CD14-positive monocyte (primary cell): ENCODE results near the gene SLC35E1. TPM values are rescaled to one million over a fixed set of nuclear protein-coding genes. Genes with fewer than 3 reads are reported as not detected.
A peak's percentile ranks its signal among the peaks of the same experiment; 100 is the strongest.

Experiments
- DNase-seq, 3 donors: peaks; one replicate each; pipeline ENCODE4 v3.0.0-alpha.2; 2011 to 2022
- H2AFZ ChIP-seq: 2 replicates; pipeline ENCODE4 v1.6.0; 2012; ENCODE audit warnings: mild to moderate bottlenecking, low read depth, low read length, inconsistent platforms; ENCODE audit not compliant: insufficient read depth, poor library complexity, severe bottlenecking
- H3K27ac ChIP-seq, 2 donors: 1 replicate in 1 of 2; 2 replicates in 1 of 2; pipeline ENCODE4 v1.5.1; 2012 to 2013; ENCODE audit warnings: low read length in 2 of 2, control low read depth in 1 of 2, inconsistent platforms in 1 of 2, low read depth in 1 of 2, mild to moderate bottlenecking in 1 of 2
- H3K27me3 ChIP-seq, 2 donors: one replicate each; pipeline versions ENCODE4 v1.6.0 to v1.6.1; 2011 to 2013; ENCODE audit warnings: low read length in 2 of 2; ENCODE audit not compliant: control insufficient read depth in 2 of 2, insufficient read depth in 2 of 2
- H3K36me3 ChIP-seq, 2 donors: replicated peaks in 1 of 2; 1 replicate in 1 of 2; 2 replicates in 1 of 2; pipeline versions ENCODE4 v1.5.1 to v1.6.1; 2012 to 2013; ENCODE audit warnings: low read length in 2 of 2, control low read depth in 1 of 2, inconsistent platforms in 1 of 2, mild to moderate bottlenecking in 1 of 2; ENCODE audit not compliant: insufficient read depth in 2 of 2, control insufficient read depth in 1 of 2
- H3K4me1 ChIP-seq, 2 donors: 1 replicate in 1 of 2; 2 replicates in 1 of 2; pipeline versions ENCODE4 v1.5.1 to v1.6.1; 2012 to 2013; ENCODE audit warnings: low read length in 2 of 2, control low read depth in 1 of 2, inconsistent platforms in 1 of 2, mild to moderate bottlenecking in 1 of 2, moderate library complexity in 1 of 2; ENCODE audit not compliant: insufficient read depth in 2 of 2, control insufficient read depth in 1 of 2
- H3K4me2 ChIP-seq: replicated peaks from 2 replicates; pipeline ENCODE3; 2012; ENCODE audit warnings: low read length, moderate library complexity, mild to moderate bottlenecking; ENCODE audit not compliant: poor library complexity, severe bottlenecking; ENCODE audit errors: extremely low read depth
- H3K4me3 ChIP-seq, 3 experiments: fragments of 200-600 bp in 1 of 3; sonication (generic) in 1 of 3; replicated peaks in 1 of 3; 1 replicate in 2 of 3; 2 replicates in 1 of 3; pipeline ENCODE4 v1.5.1; 2011 to 2013; ENCODE audit warnings: low read length in 3 of 3, mild to moderate bottlenecking in 3 of 3, control low read depth in 2 of 3, low read depth in 2 of 3, inconsistent platforms in 1 of 3, moderate library complexity in 1 of 3
- H3K79me2 ChIP-seq: 2 replicates; pipeline ENCODE4 v1.6.0; 2012; ENCODE audit warnings: mild to moderate bottlenecking, control low read depth, inconsistent platforms, low read length, moderate library complexity; ENCODE audit not compliant: insufficient read depth
- H3K9ac ChIP-seq: 2 replicates; pipeline ENCODE4 v1.6.0; 2017; ENCODE audit warnings: low read length, mild to moderate bottlenecking; ENCODE audit not compliant: insufficient read depth, poor library complexity, severe bottlenecking
- H3K9me3 ChIP-seq, 2 donors: replicated peaks in 1 of 2; 1 replicate in 1 of 2; 2 replicates in 1 of 2; pipeline versions ENCODE4 v1.5.1 to v1.6.1; 2012 to 2013; ENCODE audit warnings: low read length in 2 of 2, control low read depth in 1 of 2; ENCODE audit not compliant: control insufficient read depth in 1 of 2, insufficient read depth in 1 of 2
- H4K20me1 ChIP-seq: 2 replicates; pipeline ENCODE4 v1.6.0; 2012; ENCODE audit warnings: mild to moderate bottlenecking, low read length, control low read depth, moderate library complexity; ENCODE audit not compliant: insufficient read depth
- H3K27ac Mint-ChIP-seq, 7 donors: one replicate each; pipeline ENCODE4 v1.8.0; 2020; ENCODE audit warnings: mild to moderate bottlenecking in 7 of 7, mixed read lengths in 7 of 7, moderate library complexity in 6 of 7, inconsistent platforms in 2 of 7
- H3K27me3 Mint-ChIP-seq, 3 donors: one replicate each; pipeline ENCODE4 v1.8.0; 2021 to 2022; ENCODE audit warnings: low read depth in 3 of 3, mild to moderate bottlenecking in 3 of 3, mixed read lengths in 3 of 3, moderate library complexity in 3 of 3, inconsistent platforms in 1 of 3
- H3K36me3 Mint-ChIP-seq, 2 donors: one replicate each; pipeline ENCODE4 v1.8.0; 2020; ENCODE audit warnings: mixed read lengths in 2 of 2, inconsistent platforms in 1 of 2, mild to moderate bottlenecking in 1 of 2
- H3K4me1 Mint-ChIP-seq: one replicate; pipeline ENCODE4 v1.8.0; 2020; ENCODE audit warnings: mild to moderate bottlenecking, mixed read lengths
- H3K4me3 Mint-ChIP-seq, 2 donors: one replicate each; pipeline ENCODE4 v1.8.0; 2020; ENCODE audit warnings: mild to moderate bottlenecking in 2 of 2, mixed read lengths in 2 of 2, moderate library complexity in 1 of 2
- H3K9me3 Mint-ChIP-seq, 7 donors: one replicate each; pipeline ENCODE4 v1.8.0; 2020 to 2022; ENCODE audit warnings: mixed read lengths in 7 of 7, mild to moderate bottlenecking in 6 of 7, moderate library complexity in 6 of 7, inconsistent platforms in 2 of 7
- WGBS: methylation state at CpG from one replicate; pipeline ENCODE4 v1.1.5; 2013; ENCODE audit warnings: missing lambda C conversion rate; ENCODE audit not compliant: insufficient coverage; 5-methylcytosine and 5-hydroxymethylcytosine counted together
- intact Hi-C, 2 donors: fragments of 100-400 bp; cut with micrococcal nuclease; formaldehyde crosslinking; loops; one replicate each; pipeline versions ENCODE4 v1.15.0 to v1.15.1; 2023
- polyA plus RNA-seq, 3 donors: library from polyadenylated mRNA; depleted of rRNA in 1 of 3; unstranded in 2 of 3; stranded (reverse) in 1 of 3; fragments of 300-500 nt in 2 of 3; fragments of >200 nt in 1 of 3; fragmentation: Illumina TruSeq in 2 of 3; gene quantifications; 1 replicate in 2 of 3; 2 replicates in 1 of 3; pipeline ENCODE4 v1.2.3, GENCODE V29; 2012 to 2021
- TF ChIP-seq, protein P1 (sequence below): fragments of 200-600 bp; IDR thresholded peaks from one replicate; pipeline ENCODE4 v1.8.0; 2022; ENCODE audit warnings: antibody characterized with exemption, mild to moderate bottlenecking

SLC35E1 gene
- polyA plus RNA-seq, 3 donors = 12.1 to 28.8 (median 13.5) TPM

GRCh38 chr19:16609511-16610200 is 37.4 kb upstream of the SLC35E1 start:
- Histone ChIP-seq H3K79me2 (peaks cover 100% of the 10 kb centered on the region), H3K27ac (no peak overlapping the region), H3K4me3 (no peak overlapping the region), H2AFZ (no peak overlapping the region), H3K9ac (no peak overlapping the region), H3K4me1 (peaks cover 56 to 60% of the 10 kb centered on the region in 2 donors), H3K4me2 (no peak overlapping the region), H3K27me3 (no peaks in the 10 kb centered on the region), H3K9me3 (no peaks in the 10 kb centered on the region), H4K20me1 (peaks cover 100% of the 10 kb centered on the region), H3K36me3 (peaks cover 0 to 13% of the 10 kb centered on the region in 2 donors)
- Mint-ChIP-seq H3K4me1 (peaks cover 74% of the 10 kb centered on the region), H3K9me3 (no peaks in the 10 kb centered on the region), H3K27me3 (no peaks in the 10 kb centered on the region), H3K4me3 (no peak overlapping the region), H3K27ac (peak overlapping the region in 2 of 7 donors; percentile 44 to 86), H3K36me3 (peaks cover 19 to 22% of the 10 kb centered on the region in 2 donors)
- DNase-seq = no peak
- intact Hi-C loops = loop anchor here in 1 of 2 donors (5.0 kb wide), 1 partner anchor 37 kb away; the partner anchor contains the start of gene SLC35E1
- 95% methylated on average over 3 of the region's 5 CpGs for WGBS
- TF ChIP-seq, protein P1, sequence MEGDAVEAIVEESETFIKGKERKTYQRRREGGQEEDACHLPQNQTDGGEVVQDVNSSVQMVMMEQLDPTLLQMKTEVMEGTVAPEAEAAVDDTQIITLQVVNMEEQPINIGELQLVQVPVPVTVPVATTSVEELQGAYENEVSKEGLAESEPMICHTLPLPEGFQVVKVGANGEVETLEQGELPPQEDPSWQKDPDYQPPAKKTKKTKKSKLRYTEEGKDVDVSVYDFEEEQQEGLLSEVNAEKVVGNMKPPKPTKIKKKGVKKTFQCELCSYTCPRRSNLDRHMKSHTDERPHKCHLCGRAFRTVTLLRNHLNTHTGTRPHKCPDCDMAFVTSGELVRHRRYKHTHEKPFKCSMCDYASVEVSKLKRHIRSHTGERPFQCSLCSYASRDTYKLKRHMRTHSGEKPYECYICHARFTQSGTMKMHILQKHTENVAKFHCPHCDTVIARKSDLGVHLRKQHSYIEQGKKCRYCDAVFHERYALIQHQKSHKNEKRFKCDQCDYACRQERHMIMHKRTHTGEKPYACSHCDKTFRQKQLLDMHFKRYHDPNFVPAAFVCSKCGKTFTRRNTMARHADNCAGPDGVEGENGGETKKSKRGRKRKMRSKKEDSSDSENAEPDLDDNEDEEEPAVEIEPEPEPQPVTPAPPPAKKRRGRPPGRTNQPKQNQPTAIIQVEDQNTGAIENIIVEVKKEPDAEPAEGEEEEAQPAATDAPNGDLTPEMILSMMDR = no peak

DNA sequence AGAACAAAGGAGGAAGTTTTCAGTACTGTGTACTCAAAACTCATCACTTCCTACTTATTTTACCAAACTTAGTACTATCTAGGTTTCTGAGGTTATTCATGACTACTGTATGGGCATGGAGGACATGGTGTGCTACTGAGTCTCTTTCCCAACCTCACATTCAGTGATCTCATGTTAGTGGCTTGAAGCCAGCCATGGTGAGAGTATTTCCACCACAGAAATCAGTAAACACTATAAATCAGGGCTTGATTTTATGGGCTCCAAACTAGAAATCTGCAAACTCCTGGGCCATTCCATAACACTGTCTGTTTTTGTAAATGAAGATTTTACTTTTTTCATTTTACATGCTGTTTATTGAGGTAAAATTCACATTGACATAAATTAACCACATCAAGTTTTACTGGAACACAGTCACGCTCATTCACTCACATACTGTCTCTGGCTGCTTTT is 36.1 kb upstream of the SLC35E1 start:
- Histone ChIP-seq H3K9me3 (no peaks in the 10 kb centered on the region), H3K9ac (no peak overlapping the region), H4K20me1 (peaks cover 100% of the 10 kb centered on the region), H3K4me3 (no peak overlapping the region), H3K36me3 (peaks cover 0 to 13% of the 10 kb centered on the region in 2 donors), H3K27me3 (no peaks in the 10 kb centered on the region), H3K27ac (peak overlapping the region; percentile 38 to 74), H3K4me2 (peak overlapping the region; percentile 29), H2AFZ (no peak overlapping the region), H3K79me2 (peaks cover 100% of the 10 kb centered on the region), H3K4me1 (peaks cover 44 to 51% of the 10 kb centered on the region in 2 donors)
- Mint-ChIP-seq H3K27ac (peak overlapping the region in 6 of 7 donors; percentile 37 to 91 (median 86)), H3K27me3 (no peaks in the 10 kb centered on the region), H3K9me3 (no peaks in the 10 kb centered on the region), H3K36me3 (peaks cover 14 to 20% of the 10 kb centered on the region in 2 donors), H3K4me3 (no peak overlapping the region), H3K4me1 (peaks cover 65% of the 10 kb centered on the region)
- TF ChIP-seq, protein P1 = no peak
- peak; percentile 60 to 77 (median 73) for DNase-seq
- intact Hi-C loops = no loop called here
- WGBS = 100% methylated on average over 1 of the region's 1 CpG
